AG04449 (cell line): ENCODE results near the gene PRELP.
"Not testable (repeated sequence)": the region's sequence is repeated elsewhere in the genome, so short reads cannot be mapped to it uniquely, and the experiment has no call there.

Experiments
- CTCF ChIA-PET: fragments of 350-600 bp; formaldehyde crosslinking; extraction: SDS; loops from one replicate; lab custom pipeline; 2021; ENCODE audit warnings: antibody characterized with exemption; lab: Yijun Ruan, JAX
- POLR2A ChIA-PET: fragments of 400-600, 350-600 bp; formaldehyde crosslinking; extraction: SDS; loops from one replicate; lab custom pipeline; 2020; ENCODE audit warnings: antibody characterized with exemption, inconsistent platforms; lab: Yijun Ruan, JAX
- DNase-seq: peaks from one replicate; pipeline ENCODE4 v3.0.0-alpha.2; 2010; ENCODE audit warnings: low read depth, low spot score
- H3K4me3 ChIP-seq: 2 replicates; pipeline ENCODE4 v1.5.1; 2011; ENCODE audit warnings: low read depth, mild to moderate bottlenecking, control low read depth, low read length
- TF ChIP-seq, protein P1 (sequence below): IDR thresholded peaks from one replicate; pipeline ENCODE4 v1.5.1; 2011; ENCODE audit warnings: mild to moderate bottlenecking, moderate library complexity, low read length, control low read depth, inconsistent platforms; ENCODE audit not compliant: insufficient read depth; ENCODE audit errors: missing control alignments

Gene PRELP

DNA sequence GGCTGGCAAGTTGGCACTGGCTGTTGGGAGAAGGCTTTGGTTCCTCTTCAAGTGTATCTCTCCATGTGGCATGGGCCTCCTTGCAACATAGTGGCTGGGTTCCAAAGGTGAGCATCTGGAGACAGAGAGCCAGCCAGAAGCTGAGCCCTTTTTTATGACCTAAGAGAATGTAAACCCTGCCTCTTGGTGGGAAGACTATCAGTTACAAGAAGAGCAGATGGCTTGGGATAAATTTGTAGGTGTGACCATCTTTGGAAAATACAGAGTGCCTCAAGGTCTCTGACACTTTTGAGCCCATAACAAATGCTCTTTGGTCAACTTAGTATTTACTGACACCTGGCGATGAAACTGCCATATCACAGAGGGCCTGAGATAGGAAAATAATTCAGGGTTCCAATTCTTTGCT, 31.4 kb upstream of the PRELP start:
- CTCF ChIA-PET = interaction anchor here (1.2 to 5.7 kb wide), 2 partner anchors 105 to 177 kb away, joined by 3 to 189 read pairs; no protein-coding TSS in a partner anchor
- H3K4me3 ChIP-seq = no peak overlapping the region
- TF ChIP-seq, protein P1, sequence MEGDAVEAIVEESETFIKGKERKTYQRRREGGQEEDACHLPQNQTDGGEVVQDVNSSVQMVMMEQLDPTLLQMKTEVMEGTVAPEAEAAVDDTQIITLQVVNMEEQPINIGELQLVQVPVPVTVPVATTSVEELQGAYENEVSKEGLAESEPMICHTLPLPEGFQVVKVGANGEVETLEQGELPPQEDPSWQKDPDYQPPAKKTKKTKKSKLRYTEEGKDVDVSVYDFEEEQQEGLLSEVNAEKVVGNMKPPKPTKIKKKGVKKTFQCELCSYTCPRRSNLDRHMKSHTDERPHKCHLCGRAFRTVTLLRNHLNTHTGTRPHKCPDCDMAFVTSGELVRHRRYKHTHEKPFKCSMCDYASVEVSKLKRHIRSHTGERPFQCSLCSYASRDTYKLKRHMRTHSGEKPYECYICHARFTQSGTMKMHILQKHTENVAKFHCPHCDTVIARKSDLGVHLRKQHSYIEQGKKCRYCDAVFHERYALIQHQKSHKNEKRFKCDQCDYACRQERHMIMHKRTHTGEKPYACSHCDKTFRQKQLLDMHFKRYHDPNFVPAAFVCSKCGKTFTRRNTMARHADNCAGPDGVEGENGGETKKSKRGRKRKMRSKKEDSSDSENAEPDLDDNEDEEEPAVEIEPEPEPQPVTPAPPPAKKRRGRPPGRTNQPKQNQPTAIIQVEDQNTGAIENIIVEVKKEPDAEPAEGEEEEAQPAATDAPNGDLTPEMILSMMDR = no peak
- no peak for DNase-seq
- POLR2A ChIA-PET = no interaction called here

DNA sequence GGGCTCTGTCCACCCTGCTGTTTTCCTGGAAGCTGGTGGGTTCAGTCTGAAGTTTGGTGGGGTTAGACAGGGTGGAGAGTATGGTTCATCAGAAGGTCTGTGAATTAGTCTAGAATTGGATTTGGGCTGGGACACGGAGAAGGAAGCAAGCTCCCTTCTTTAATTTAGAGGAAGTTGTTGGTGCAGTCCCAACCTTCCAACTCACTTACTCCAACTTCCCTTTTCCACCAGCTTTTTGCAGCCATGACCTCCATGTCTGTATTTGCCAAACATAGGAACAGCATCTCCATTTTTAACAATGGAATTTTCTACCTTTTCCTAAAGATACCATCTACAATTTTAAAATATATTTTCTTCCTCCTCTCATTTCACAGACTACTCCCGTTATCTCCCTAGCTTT, 28.5 kb upstream of the PRELP start:
- CTCF ChIA-PET = interaction anchor here (0.9 to 3.7 kb wide), 6 partner anchors 19 to 180 kb away, joined by 3 to 24 read pairs (median 4); partner anchors contain the start of gene PRELP
- no peak overlapping the region for H3K4me3 ChIP-seq
- TF ChIP-seq, protein P1 = no peak
- no peak for DNase-seq
- POLR2A ChIA-PET = no interaction called here

DNA sequence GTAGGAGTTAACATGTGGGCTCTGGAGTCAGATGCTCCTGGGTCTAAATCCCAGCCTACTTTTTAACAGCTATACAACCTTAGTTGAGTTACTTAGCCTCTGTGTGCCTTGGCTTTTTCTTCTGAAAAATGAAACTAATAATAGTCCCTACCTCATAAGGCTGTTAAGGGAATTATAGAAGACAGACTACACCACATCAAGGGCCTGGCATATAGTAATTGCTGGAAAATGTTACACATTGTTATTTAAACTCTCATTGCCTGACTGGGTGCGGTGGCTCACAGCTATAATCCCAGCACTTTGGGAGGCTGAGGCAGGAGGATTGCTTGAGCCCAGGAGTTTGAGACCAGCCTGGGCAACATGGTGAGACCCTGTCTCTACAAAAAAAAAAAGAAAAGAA, 28.0 kb upstream of the PRELP start:
- POLR2A ChIA-PET, H3K4me3 ChIP-seq, DNase-seq: not testable (repeated sequence)
- CTCF ChIA-PET = interaction anchor here (1.1 to 3.7 kb wide), 4 partner anchors 41 to 175 kb away, joined by 3 to 24 read pairs (median 5); no protein-coding TSS in a partner anchor

DNA sequence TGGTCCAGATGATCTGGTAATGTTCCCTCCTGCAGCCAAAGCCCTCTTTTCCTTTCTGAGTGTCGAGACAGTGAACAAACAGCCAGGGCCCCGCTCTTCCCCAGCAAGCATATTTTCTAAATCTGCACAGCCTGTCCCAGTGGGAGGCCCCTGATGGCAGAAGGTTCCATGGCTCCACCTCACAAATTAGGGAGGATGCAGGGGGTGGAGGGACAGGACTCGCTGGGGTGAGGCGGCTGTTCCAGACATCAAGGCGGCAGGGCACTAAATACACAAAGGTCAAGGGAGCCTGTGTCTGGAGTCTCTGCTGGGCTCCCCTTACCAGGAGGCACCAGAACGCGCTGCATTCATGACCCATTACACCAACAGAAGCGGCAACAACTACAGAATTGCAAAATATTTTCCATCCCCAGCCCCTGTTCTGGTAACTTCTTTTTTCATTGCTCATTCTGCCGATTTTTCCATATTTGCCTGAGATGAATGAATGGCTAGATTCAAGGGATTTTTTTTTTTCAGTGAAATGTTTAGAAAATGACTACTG, 27.0 kb upstream of the PRELP start:
- ChIA-PET POLR2A (no interaction called here), CTCF (interaction anchor here (1.1 to 3.7 kb wide), 2 partner anchors 108 to 121 kb away, joined by 3 to 24 read pairs; no protein-coding TSS in a partner anchor)
- no peak for DNase-seq

DNA sequence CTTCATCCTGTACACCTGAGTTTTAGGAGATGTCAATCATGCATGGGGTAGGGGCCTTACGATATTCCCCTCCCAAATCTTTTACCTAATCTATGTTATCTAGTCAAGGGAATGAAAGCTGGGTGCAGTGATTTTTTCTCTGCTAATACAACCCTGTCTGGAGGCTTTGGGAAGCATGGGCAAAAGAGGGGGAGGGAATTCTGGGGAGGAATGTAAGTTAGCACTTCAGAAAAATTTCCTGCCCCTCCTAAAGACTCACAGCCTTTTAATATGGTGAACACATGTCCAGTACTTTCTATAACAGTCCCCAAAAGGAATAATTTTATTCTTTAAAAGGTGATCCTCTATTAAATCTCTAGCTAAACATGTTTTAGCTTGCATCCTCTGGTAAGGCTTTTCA, 25.6 kb upstream of the PRELP start:
- TF ChIP-seq, protein P1 = no peak
- H3K4me3 ChIP-seq = no peak overlapping the region
- ChIA-PET POLR2A (no interaction called here), CTCF (interaction anchor here (0.8 to 3.2 kb wide), 11 partner anchors 9 to 183 kb away, joined by 3 to 14 read pairs (median 4); no protein-coding TSS in a partner anchor)
- no peak for DNase-seq

More for the DNA sequence above, 27.0 kb upstream of the PRELP start:
- TF ChIP-seq, protein P1 = no peak
- no peak overlapping the region for H3K4me3 ChIP-seq

DNA sequence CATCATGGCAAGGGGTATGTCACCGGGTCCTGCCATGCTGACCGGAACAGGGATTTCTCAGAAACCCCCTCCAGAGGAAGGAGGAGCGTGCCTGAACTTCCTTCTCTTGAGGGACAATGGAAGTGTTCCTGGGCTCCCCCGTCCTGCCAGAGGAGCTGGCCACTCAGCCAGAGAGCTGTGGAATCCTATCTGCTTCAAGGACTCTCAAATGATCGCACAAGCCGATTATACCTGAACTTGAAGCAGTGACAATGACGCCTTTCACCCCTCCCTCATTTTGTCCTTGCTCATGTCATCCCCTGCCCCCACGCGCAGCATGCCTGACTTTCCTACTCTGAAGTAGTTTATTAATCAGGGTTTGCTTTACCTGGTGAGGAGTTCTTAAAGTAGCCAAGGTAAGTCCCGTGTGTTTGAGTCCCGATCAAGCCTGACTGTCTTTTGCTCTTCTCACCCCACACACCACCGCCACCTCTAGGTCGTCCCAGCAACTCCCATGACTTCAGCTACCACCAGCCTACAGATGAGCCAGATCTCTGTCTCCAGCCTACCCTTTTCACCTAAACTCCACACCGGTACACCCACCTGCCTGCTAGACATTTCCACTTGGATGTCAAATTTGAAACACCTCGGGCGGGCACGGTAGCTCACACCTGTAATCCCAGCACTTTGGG, 25.0 kb upstream of the PRELP start:
- ChIA-PET CTCF (interaction anchor here (0.8 to 3.2 kb wide), 12 partner anchors 9 to 183 kb away, joined by 3 to 14 read pairs (median 4); no protein-coding TSS in a partner anchor), POLR2A (no interaction called here)
- TF ChIP-seq, protein P1 = no peak
- no peak overlapping the region for H3K4me3 ChIP-seq
- no peak for DNase-seq
